ENCODE results near the gene CRYL1. TPM values are rescaled to one million over a fixed set of nuclear protein-coding genes. Genes with fewer than 3 reads are reported as not detected.

The CRYL1 gene
- total and polyA plus RNA-seq, 2 donors (not counting 1 experiment from before 2014, with no cell fraction given) = 6.5 to 15.1 TPM

- ATAC-seq (ENCODE audit: low read depth) (no peak), DNase-seq (no peak)
- H3K27ac Mint-ChIP-seq = no peak overlapping the region
- H3K9ac ChIP-seq (ENCODE audit: low read length) = no peak overlapping the region
- peaks cover 0 to 18% (median 0%) of the 10 kb centered on the region in 3 donors for H3K9me3 ChIP-seq (ENCODE audit: control extremely low read depth in 1 of 3, control insufficient read depth in 2 of 3, insufficient read depth in 1 of 3, low read length in 2 of 3)
- no peaks in the 10 kb centered on the region for H3K79me2 ChIP-seq (ENCODE audit: control insufficient read depth, insufficient read depth, low read length)
- no peaks in the 10 kb centered on the region for H3K36me3 ChIP-seq (replicated peaks in 1 of 2; ENCODE audit: control extremely low read depth in 1 of 2, control insufficient read depth in 1 of 2, extremely low read depth in 1 of 2, insufficient read depth in 2 of 2, low read length in 1 of 2)
- 92% methylated on average over 3 of the region's 6 CpGs for whole genome bisulfite sequencing (ENCODE audit: insufficient coverage)
- POLR2A ChIA-PET = no interaction called here
- no peaks in the 10 kb centered on the region for H3K27me3 Mint-ChIP-seq
- no peaks in the 10 kb centered on the region for H4K20me1 ChIP-seq (ENCODE audit: control insufficient read depth, insufficient read depth, low read length, poor library complexity, severe bottlenecking)
- H3K27me3 ChIP-seq (replicated peaks in 1 of 4; ENCODE audit: control extremely low read depth in 1 of 4, control insufficient read depth in 3 of 4, insufficient read depth in 4 of 4, low read length in 3 of 4) = no peaks in the 10 kb centered on the region
- H3K4me3 Mint-ChIP-seq = no peak overlapping the region
- H3K4me2 ChIP-seq (replicated peaks; ENCODE audit: low read depth, low read length, poor library complexity, severe bottlenecking) = no peak overlapping the region
- H3K9me3 Mint-ChIP-seq (ENCODE audit: insufficient read depth) = no peaks in the 10 kb centered on the region
- H3K4me3 ChIP-seq (ENCODE audit: control extremely low read depth in 1 of 5, extremely low read depth in 1 of 5, insufficient read depth in 1 of 5, low read depth in 2 of 5, low read length in 4 of 5) = no peak overlapping the region
- H3K27ac ChIP-seq (ENCODE audit: low read length in 2 of 2) = no peak overlapping the region
- no peak for TF ChIP-seq CTCF (IDR thresholded peaks at IDR 0.05)
- no peak for TF ChIP-seq EZH2 (IDR thresholded peaks at IDR 0.05; ENCODE audit: borderline replicate concordance, insufficient read depth, low read depth, low read length, poor library complexity, severe bottlenecking)
- CTCF ChIA-PET = interaction anchor here (0.6 kb wide), 1 partner anchor 250 kb away, joined by 5 read pairs; no protein-coding TSS in a partner anchor
- H3K4me1 ChIP-seq (ENCODE audit: control insufficient read depth in 2 of 2, insufficient read depth in 2 of 2, low read length in 2 of 2) = peaks cover 22 to 25% of the 10 kb centered on the region in 2 donors
- no peak overlapping the region for H2AFZ ChIP-seq (ENCODE audit: insufficient read depth, low read depth, low read length, poor library complexity, severe bottlenecking)
- peaks cover 28% of the 10 kb centered on the region for H3K4me1 Mint-ChIP-seq
- intact Hi-C loops (cut with micrococcal nuclease) = no loop called here
Observed at GRCh38 chr13:20473888-20474287, 51.8 kb downstream of the CRYL1 start.

GRCh38 chr13:20473139-20473538 lies 52.5 kb downstream of the CRYL1 start:
- Histone ChIP-seq H2AFZ (ENCODE audit: insufficient read depth, low read depth, low read length, poor library complexity, severe bottlenecking) (no peak overlapping the region), H3K27me3 (replicated peaks in 1 of 4; ENCODE audit: control extremely low read depth in 1 of 4, control insufficient read depth in 3 of 4, insufficient read depth in 4 of 4, low read length in 3 of 4) (no peaks in the 10 kb centered on the region), H3K4me1 (ENCODE audit: control insufficient read depth in 2 of 2, insufficient read depth in 2 of 2, low read length in 2 of 2) (peaks cover 22 to 25% of the 10 kb centered on the region in 2 donors), H3K9me3 (ENCODE audit: control extremely low read depth in 1 of 3, control insufficient read depth in 2 of 3, insufficient read depth in 1 of 3, low read length in 2 of 3) (peaks cover 0 to 18% (median 0%) of the 10 kb centered on the region in 3 donors), H3K4me3 (ENCODE audit: control extremely low read depth in 1 of 5, extremely low read depth in 1 of 5, insufficient read depth in 1 of 5, low read depth in 2 of 5, low read length in 4 of 5) (no peak overlapping the region), H3K9ac (ENCODE audit: low read length) (no peak overlapping the region), H3K27ac (ENCODE audit: low read length in 2 of 2) (no peak overlapping the region), H3K4me2 (replicated peaks; ENCODE audit: low read depth, low read length, poor library complexity, severe bottlenecking) (no peak overlapping the region), H3K36me3 (replicated peaks in 1 of 2; ENCODE audit: control extremely low read depth in 1 of 2, control insufficient read depth in 1 of 2, extremely low read depth in 1 of 2, insufficient read depth in 2 of 2, low read length in 1 of 2) (no peaks in the 10 kb centered on the region), H3K79me2 (ENCODE audit: control insufficient read depth, insufficient read depth, low read length) (no peaks in the 10 kb centered on the region), H4K20me1 (ENCODE audit: control insufficient read depth, insufficient read depth, low read length, poor library complexity, severe bottlenecking) (no peaks in the 10 kb centered on the region)
- WGBS (ENCODE audit: insufficient coverage) = 88% methylated on average over 5 of the region's 14 CpGs
- no peak for ATAC-seq (ENCODE audit: low read depth)
- ChIA-PET CTCF (no interaction called here), POLR2A (no interaction called here)
- no peak overlapping the region for H3K4me3 Mint-ChIP-seq
- peaks cover 28% of the 10 kb centered on the region for H3K4me1 Mint-ChIP-seq
- TF ChIP-seq EZH2 (IDR thresholded peaks at IDR 0.05; ENCODE audit: borderline replicate concordance, insufficient read depth, low read depth, low read length, poor library complexity, severe bottlenecking) (no peak), CTCF (IDR thresholded peaks at IDR 0.05) (no peak)
- H3K9me3 Mint-ChIP-seq (ENCODE audit: insufficient read depth) = no peaks in the 10 kb centered on the region
- intact Hi-C loops (cut with micrococcal nuclease) = no loop called here
- DNase-seq = no peak
- H3K27ac Mint-ChIP-seq = no peak overlapping the region
- H3K27me3 Mint-ChIP-seq = no peaks in the 10 kb centered on the region
